H1 (cell line): ENCODE measurements around the gene NCOA5. TPM values are rescaled to one million over a fixed set of nuclear protein-coding genes. Genes with fewer than 3 reads are reported as not detected.

Experiments
- GTF2F1 ChIP-seq: IDR thresholded peaks from 2 replicates; pipeline ENCODE4 v1.6.1; 2012; ENCODE audit warnings: low read depth, low read length, improper control_type of control experiment, borderline replicate concordance
- KDM4A ChIP-seq: IDR thresholded peaks from one replicate; pipeline ENCODE4 v1.7.1; 2012; ENCODE audit warnings: low read depth, mild to moderate bottlenecking, moderate library complexity, low read length, inconsistent platforms; ENCODE audit not compliant: severe bottlenecking
- RNF2 ChIP-seq: fragments of 200-900, 300-1000 bp; sonication (generic); IDR thresholded peaks from 2 replicates; pipeline ENCODE4 v1.7.1; 2016; ENCODE audit warnings: borderline replicate concordance, low read depth, mild to moderate bottlenecking, antibody characterized with exemption, low read length; ENCODE audit not compliant: poor library complexity, severe bottlenecking; ENCODE audit errors: missing control alignments
- SP2 ChIP-seq: IDR thresholded peaks from 2 replicates; pipeline ENCODE4 v1.6.1; 2012; ENCODE audit warnings: mild to moderate bottlenecking, low read length, inconsistent platforms
- SP4 ChIP-seq: IDR thresholded peaks from 2 replicates; pipeline ENCODE4 v1.6.1; 2012; ENCODE audit warnings: low read length, inconsistent platforms
- polyA plus RNA-seq, 7 experiments: library from polyadenylated mRNA; depleted of rRNA in 3 of 7; stranded (reverse) in 5 of 7; unstranded in 2 of 7; fragments of >200 nt in 5 of 7; fragments of 200-250 nt in 2 of 7; gene quantifications; 1 replicate in 5 of 7; 2 replicates in 1 of 7; 4 replicates in 1 of 7; pipeline versions ENCODE4 v1.2.1 to v1.2.3, GENCODE V29; 2011 to 2013; ENCODE audit warnings: missing spikeins in 2 of 7, mixed read lengths in 2 of 7
- total RNA-seq: library from RNA; stranded (reverse); fragmentation: NEBNext Ultra II Directional; extraction: Animal tissue kit (Norgen Biotek cat#: 25700); gene quantifications from 2 replicates; pipeline ENCODE4 v1.2.1, GENCODE V29; 2021
- TF ChIP-seq, protein P1 (sequence below): fragments of 300-600 bp; sonication (generic); IDR thresholded peaks from 2 replicates; pipeline ENCODE4 v1.7.1; 2012; ENCODE audit warnings: low read length, moderate library complexity, mild to moderate bottlenecking, inconsistent platforms; ENCODE audit not compliant: insufficient replicate concordance
- TF ChIP-seq, protein P2 (sequence below), 3 experiments: IDR thresholded peaks; 1 replicate in 2 of 3; 2 replicates in 1 of 3; pipeline versions ENCODE4 v1.5.1 to v1.6.1; 2011; ENCODE audit warnings: low read length in 3 of 3, mild to moderate bottlenecking in 3 of 3, inconsistent platforms in 2 of 3, low read depth in 1 of 3, moderate library complexity in 1 of 3; ENCODE audit not compliant: insufficient read depth in 1 of 3; ENCODE audit errors: control extremely low read depth in 1 of 3
- TF ChIP-seq, protein P3 (sequence below): IDR thresholded peaks from 2 replicates; pipeline ENCODE4 v1.6.1; 2012; ENCODE audit warnings: inconsistent platforms

The NCOA5 gene
- total and polyA plus RNA-seq, 2 of the 8 experiments (the other 6 are each of a cell fraction or from before 2014, with no cell fraction given), result 20.4 to 29.0 TPM

DNA sequence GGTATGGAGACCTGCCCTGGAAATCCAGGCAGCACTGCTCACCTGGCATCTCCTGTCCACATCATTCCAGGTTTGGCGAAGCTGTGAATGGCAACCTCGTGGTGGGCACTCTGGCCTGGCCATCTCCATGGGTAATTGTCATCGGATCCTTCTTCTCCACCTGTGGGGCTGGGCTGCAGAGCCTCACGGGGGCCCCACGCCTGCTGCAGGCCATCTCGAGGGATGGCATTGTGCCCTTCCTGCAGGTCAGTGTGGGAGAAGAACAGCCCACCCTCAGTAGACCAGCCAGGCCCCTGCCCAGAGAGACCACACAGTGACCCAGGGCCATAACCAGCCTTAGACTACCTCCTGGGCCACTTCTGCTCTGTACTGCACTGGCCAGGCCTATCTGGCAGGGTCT lies 44.9 kb downstream of the NCOA5 start (continued):
- TF ChIP-seq, protein P1, sequence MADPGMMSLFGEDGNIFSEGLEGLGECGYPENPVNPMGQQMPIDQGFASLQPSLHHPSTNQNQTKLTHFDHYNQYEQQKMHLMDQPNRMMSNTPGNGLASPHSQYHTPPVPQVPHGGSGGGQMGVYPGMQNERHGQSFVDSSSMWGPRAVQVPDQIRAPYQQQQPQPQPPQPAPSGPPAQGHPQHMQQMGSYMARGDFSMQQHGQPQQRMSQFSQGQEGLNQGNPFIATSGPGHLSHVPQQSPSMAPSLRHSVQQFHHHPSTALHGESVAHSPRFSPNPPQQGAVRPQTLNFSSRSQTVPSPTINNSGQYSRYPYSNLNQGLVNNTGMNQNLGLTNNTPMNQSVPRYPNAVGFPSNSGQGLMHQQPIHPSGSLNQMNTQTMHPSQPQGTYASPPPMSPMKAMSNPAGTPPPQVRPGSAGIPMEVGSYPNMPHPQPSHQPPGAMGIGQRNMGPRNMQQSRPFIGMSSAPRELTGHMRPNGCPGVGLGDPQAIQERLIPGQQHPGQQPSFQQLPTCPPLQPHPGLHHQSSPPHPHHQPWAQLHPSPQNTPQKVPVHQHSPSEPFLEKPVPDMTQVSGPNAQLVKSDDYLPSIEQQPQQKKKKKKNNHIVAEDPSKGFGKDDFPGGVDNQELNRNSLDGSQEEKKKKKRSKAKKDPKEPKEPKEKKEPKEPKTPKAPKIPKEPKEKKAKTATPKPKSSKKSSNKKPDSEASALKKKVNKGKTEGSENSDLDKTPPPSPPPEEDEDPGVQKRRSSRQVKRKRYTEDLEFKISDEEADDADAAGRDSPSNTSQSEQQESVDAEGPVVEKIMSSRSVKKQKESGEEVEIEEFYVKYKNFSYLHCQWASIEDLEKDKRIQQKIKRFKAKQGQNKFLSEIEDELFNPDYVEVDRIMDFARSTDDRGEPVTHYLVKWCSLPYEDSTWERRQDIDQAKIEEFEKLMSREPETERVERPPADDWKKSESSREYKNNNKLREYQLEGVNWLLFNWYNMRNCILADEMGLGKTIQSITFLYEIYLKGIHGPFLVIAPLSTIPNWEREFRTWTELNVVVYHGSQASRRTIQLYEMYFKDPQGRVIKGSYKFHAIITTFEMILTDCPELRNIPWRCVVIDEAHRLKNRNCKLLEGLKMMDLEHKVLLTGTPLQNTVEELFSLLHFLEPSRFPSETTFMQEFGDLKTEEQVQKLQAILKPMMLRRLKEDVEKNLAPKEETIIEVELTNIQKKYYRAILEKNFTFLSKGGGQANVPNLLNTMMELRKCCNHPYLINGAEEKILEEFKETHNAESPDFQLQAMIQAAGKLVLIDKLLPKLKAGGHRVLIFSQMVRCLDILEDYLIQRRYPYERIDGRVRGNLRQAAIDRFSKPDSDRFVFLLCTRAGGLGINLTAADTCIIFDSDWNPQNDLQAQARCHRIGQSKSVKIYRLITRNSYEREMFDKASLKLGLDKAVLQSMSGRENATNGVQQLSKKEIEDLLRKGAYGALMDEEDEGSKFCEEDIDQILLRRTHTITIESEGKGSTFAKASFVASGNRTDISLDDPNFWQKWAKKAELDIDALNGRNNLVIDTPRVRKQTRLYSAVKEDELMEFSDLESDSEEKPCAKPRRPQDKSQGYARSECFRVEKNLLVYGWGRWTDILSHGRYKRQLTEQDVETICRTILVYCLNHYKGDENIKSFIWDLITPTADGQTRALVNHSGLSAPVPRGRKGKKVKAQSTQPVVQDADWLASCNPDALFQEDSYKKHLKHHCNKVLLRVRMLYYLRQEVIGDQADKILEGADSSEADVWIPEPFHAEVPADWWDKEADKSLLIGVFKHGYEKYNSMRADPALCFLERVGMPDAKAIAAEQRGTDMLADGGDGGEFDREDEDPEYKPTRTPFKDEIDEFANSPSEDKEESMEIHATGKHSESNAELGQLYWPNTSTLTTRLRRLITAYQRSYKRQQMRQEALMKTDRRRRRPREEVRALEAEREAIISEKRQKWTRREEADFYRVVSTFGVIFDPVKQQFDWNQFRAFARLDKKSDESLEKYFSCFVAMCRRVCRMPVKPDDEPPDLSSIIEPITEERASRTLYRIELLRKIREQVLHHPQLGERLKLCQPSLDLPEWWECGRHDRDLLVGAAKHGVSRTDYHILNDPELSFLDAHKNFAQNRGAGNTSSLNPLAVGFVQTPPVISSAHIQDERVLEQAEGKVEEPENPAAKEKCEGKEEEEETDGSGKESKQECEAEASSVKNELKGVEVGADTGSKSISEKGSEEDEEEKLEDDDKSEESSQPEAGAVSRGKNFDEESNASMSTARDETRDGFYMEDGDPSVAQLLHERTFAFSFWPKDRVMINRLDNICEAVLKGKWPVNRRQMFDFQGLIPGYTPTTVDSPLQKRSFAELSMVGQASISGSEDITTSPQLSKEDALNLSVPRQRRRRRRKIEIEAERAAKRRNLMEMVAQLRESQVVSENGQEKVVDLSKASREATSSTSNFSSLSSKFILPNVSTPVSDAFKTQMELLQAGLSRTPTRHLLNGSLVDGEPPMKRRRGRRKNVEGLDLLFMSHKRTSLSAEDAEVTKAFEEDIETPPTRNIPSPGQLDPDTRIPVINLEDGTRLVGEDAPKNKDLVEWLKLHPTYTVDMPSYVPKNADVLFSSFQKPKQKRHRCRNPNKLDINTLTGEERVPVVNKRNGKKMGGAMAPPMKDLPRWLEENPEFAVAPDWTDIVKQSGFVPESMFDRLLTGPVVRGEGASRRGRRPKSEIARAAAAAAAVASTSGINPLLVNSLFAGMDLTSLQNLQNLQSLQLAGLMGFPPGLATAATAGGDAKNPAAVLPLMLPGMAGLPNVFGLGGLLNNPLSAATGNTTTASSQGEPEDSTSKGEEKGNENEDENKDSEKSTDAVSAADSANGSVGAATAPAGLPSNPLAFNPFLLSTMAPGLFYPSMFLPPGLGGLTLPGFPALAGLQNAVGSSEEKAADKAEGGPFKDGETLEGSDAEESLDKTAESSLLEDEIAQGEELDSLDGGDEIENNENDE, result no peak
- TF ChIP-seq, protein P2, sequence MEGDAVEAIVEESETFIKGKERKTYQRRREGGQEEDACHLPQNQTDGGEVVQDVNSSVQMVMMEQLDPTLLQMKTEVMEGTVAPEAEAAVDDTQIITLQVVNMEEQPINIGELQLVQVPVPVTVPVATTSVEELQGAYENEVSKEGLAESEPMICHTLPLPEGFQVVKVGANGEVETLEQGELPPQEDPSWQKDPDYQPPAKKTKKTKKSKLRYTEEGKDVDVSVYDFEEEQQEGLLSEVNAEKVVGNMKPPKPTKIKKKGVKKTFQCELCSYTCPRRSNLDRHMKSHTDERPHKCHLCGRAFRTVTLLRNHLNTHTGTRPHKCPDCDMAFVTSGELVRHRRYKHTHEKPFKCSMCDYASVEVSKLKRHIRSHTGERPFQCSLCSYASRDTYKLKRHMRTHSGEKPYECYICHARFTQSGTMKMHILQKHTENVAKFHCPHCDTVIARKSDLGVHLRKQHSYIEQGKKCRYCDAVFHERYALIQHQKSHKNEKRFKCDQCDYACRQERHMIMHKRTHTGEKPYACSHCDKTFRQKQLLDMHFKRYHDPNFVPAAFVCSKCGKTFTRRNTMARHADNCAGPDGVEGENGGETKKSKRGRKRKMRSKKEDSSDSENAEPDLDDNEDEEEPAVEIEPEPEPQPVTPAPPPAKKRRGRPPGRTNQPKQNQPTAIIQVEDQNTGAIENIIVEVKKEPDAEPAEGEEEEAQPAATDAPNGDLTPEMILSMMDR (IDR thresholded peaks at IDR 0.05; ENCODE audit: control extremely low read depth in 1 of 3, insufficient read depth in 1 of 3, low read depth in 1 of 3, low read length in 3 of 3), result no peak
- no peak for TF ChIP-seq KDM4A
- no peak for TF ChIP-seq RNF2
- no peak for TF ChIP-seq GTF2F1
- TF ChIP-seq, protein P3, sequence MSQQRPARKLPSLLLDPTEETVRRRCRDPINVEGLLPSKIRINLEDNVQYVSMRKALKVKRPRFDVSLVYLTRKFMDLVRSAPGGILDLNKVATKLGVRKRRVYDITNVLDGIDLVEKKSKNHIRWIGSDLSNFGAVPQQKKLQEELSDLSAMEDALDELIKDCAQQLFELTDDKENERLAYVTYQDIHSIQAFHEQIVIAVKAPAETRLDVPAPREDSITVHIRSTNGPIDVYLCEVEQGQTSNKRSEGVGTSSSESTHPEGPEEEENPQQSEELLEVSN, result no peak
- no peak for TF ChIP-seq SP4
- no peak for TF ChIP-seq SP2
